Stimulated activated CD4-positive, alpha-beta T cell treated with anti-CD3 and anti-CD28 coated beads, TNF-alpha, amount 100 ng/mL, for 4 hours (primary cell): ENCODE data around the gene SLC8A3.

Experiments
- DNase-seq, 3 experiments: peaks; one replicate each; pipeline ENCODE4 v3.0.0-alpha.2; 2020; ENCODE audit warnings: low read depth in 3 of 3

SLC8A3 gene

DNA sequence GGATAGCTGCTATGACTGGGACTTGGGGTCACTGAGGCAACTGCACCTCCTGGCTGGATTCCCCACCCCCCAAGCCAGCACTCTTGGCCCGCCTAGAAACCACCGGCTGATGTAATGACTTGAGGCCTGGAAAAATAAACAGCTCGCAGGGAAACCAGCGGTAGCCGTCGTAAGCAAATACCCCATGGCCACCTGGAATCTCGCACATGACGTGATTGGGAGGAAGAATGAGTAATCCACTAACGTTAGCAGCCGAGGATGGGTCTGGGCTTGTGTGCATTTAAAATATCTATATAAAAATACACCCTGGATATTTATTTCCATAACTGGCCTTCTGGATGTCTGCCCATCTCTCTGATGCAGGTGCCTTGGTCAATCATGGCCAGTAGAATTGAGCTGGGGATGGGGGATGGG is 189.5 kb downstream of the SLC8A3 start:
- no peak for DNase-seq

- DNase-seq, result no peak
These were observed 190.9 kb downstream of the SLC8A3 start for GRCh38 chr14:69997849-69998248.

- no peak for DNase-seq
These were observed 192.5 kb downstream of the SLC8A3 start for GRCh38 chr14:69996216-69996615.
